SHP77 (cell line): ENCODE results near the gene PNLIPRP3.

Source experiments
- DNase-seq, 2 experiments: peaks; one replicate each; lab custom pipeline; 2025; lab: John Stamatoyannopoulos, UW

The PNLIPRP3 gene

GRCh38 chr10:116451711-116452337 lies 24.2 kb downstream of the PNLIPRP3 start:
- DNase-seq = no peak

GRCh38 chr10:116452338-116452720 lies 24.7 kb downstream of the PNLIPRP3 start:
- no peak for DNase-seq

GRCh38 chr10:116457488-116457887 lies 29.8 kb downstream of the PNLIPRP3 start:
- DNase-seq = no peak

- no peak for DNase-seq
Measured at GRCh38 chr10:116460219-116460618, 32.6 kb downstream of the PNLIPRP3 start.

- DNase-seq = no peak
Measured at GRCh38 chr10:116461680-116462079, 34.0 kb downstream of the PNLIPRP3 start.

- no peak for DNase-seq
Measured at GRCh38 chr10:116464257-116464656, 36.6 kb downstream of the PNLIPRP3 start.

- no peak for DNase-seq
Measured at GRCh38 chr10:116465546-116465945, 37.9 kb downstream of the PNLIPRP3 start.

GRCh38 chr10:116466715-116467422 lies 39.2 kb downstream of the PNLIPRP3 start:
- DNase-seq = no peak

GRCh38 chr10:116469437-116469836 lies 41.8 kb downstream of the PNLIPRP3 start:
- DNase-seq = no peak

GRCh38 chr10:116470071-116470470 lies 42.4 kb downstream of the PNLIPRP3 start:
- no peak for DNase-seq

GRCh38 chr10:116470768-116471415 lies 43.2 kb downstream of the PNLIPRP3 start:
- DNase-seq = peak; percentile 12

GRCh38 chr10:116472891-116473290 lies 45.2 kb downstream of the PNLIPRP3 start:
- DNase-seq = no peak

- no peak for DNase-seq
Measured at GRCh38 chr10:116475866-116476265, 48.2 kb downstream of the PNLIPRP3 start.

- DNase-seq = no peak
Measured at GRCh38 chr10:116476461-116476860, 48.8 kb downstream of the PNLIPRP3 start.

GRCh38 chr10:116477986-116478664 lies 50.5 kb downstream of the PNLIPRP3 start:
- DNase-seq = no peak

GRCh38 chr10:116486770-116487448 lies 59.3 kb downstream of the PNLIPRP3 start:
- DNase-seq = no peak

GRCh38 chr10:116487522-116488430 lies 60.1 kb downstream of the PNLIPRP3 start:
- DNase-seq = no peak

- no peak for DNase-seq
Measured at GRCh38 chr10:116489460-116489859, 61.8 kb downstream of the PNLIPRP3 start.

GRCh38 chr10:116490028-116490662 lies 62.5 kb downstream of the PNLIPRP3 start:
- peak in 1 of 2 experiments; percentile 1 for DNase-seq

- DNase-seq = no peak
Measured at GRCh38 chr10:116504786-116505185, 77.1 kb downstream of the PNLIPRP3 start.
